PC-3 (cell line): ENCODE data around the gene GORAB.

ENCODE experiments used
- EZH2 ChIP-seq: fragments of 300-600 bp; sonication (generic); IDR thresholded peaks from one replicate; pipeline ENCODE4 v1.6.1; 2017; ENCODE audit warnings: antibody characterized with exemption, mild to moderate bottlenecking, low read length; ENCODE audit not compliant: unreplicated experiment
- EZH2phosphoT487 ChIP-seq: fragments of 300-600 bp; sonication (generic); IDR thresholded peaks from 2 replicates; pipeline ENCODE4 v1.6.1; 2018; ENCODE audit warnings: mild to moderate bottlenecking, antibody characterized with exemption, low read length, borderline replicate concordance
- TF ChIP-seq, protein P1 (sequence below): fragments of 300-600 bp; sonication (generic); conservative IDR thresholded peaks from 2 replicates; pipeline ENCODE4 v1.5.1; 2017; ENCODE audit warnings: antibody characterized with exemption, low read depth, mild to moderate bottlenecking, low read length

DNA sequence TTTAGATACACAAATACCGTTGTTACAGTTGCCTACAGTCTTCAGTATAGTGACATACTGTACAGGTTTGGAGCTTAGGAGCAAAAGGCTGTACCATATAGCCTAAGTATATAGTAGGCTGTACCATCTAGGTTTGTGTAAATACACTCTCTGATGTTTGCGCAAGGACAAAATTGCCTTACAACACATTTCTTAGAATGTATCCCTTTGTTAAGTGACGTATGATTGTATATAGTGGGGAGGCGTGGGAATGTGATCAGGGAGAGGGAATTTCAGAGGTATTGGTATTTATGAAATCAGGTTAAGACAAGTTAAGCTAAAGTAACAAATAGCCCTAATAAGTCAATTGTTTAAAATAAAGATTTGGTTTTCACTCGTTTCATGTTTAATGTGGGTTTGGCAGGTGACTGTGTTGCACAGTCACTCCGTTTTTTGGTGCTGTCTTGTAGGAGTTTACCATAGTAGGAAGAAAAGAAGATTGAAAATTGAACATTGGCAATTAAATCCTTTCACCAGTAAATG is 2.7 kb downstream of the GORAB start:
- TF ChIP-seq, protein P1, sequence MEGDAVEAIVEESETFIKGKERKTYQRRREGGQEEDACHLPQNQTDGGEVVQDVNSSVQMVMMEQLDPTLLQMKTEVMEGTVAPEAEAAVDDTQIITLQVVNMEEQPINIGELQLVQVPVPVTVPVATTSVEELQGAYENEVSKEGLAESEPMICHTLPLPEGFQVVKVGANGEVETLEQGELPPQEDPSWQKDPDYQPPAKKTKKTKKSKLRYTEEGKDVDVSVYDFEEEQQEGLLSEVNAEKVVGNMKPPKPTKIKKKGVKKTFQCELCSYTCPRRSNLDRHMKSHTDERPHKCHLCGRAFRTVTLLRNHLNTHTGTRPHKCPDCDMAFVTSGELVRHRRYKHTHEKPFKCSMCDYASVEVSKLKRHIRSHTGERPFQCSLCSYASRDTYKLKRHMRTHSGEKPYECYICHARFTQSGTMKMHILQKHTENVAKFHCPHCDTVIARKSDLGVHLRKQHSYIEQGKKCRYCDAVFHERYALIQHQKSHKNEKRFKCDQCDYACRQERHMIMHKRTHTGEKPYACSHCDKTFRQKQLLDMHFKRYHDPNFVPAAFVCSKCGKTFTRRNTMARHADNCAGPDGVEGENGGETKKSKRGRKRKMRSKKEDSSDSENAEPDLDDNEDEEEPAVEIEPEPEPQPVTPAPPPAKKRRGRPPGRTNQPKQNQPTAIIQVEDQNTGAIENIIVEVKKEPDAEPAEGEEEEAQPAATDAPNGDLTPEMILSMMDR = no peak
- TF ChIP-seq EZH2 (no peak), EZH2phosphoT487 (no peak)
